ENCODE measurements around the gene SPI1. TPM values are rescaled to one million over a fixed set of nuclear protein-coding genes. Genes with fewer than 3 reads are reported as not detected.
"Not testable (repeated sequence)": the region's sequence is repeated elsewhere in the genome, so short reads cannot be mapped to it uniquely, and the experiment has no call there.

SPI1 gene
- total and polyA plus RNA-seq, 2 donors (not counting 1 experiment from before 2014, with no cell fraction given) = 98.3 to 119 TPM

DNA sequence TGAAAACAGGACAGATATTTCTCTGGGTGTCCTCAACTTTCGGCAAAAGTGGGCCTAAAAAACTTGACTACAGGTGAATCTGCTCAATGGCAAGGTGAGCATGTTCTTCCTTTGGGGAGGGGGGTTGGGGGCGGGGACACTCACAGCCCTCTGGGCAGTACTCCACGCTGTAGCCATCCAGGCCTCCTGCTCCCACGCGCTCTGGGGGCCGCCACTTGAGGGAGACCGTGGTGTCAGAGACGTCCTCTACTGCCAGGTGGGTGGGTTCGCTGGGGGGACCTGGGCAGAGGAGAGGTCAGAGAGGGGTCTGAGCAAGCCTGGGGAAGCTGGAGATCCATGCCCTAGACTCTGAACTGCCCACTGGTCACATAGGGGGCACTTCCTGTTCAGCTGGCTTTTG lies 42.6 kb downstream of the SPI1 start:
- no peak overlapping the region for H3K27ac ChIP-seq (ENCODE audit: low read length in 2 of 2)
- Mint-ChIP-seq H3K27ac (no peak overlapping the region), H3K4me1 (no peaks in the 10 kb centered on the region), H3K4me3 (no peak overlapping the region), H3K9me3 (ENCODE audit: insufficient read depth) (no peaks in the 10 kb centered on the region), H3K27me3 (no peaks in the 10 kb centered on the region)
- H4K20me1 ChIP-seq (ENCODE audit: control insufficient read depth, insufficient read depth, low read length, poor library complexity, severe bottlenecking) = no peaks in the 10 kb centered on the region
- WGBS (ENCODE audit: insufficient coverage) = 88% methylated on average over 9 of the region's 9 CpGs
- no peaks in the 10 kb centered on the region for H3K79me2 ChIP-seq (ENCODE audit: control insufficient read depth, insufficient read depth, low read length)
- no peak for DNase-seq
- H3K9me3 ChIP-seq (ENCODE audit: control extremely low read depth in 1 of 3, control insufficient read depth in 2 of 3, insufficient read depth in 1 of 3, low read length in 2 of 3) = no peaks in the 10 kb centered on the region
- H3K4me1 ChIP-seq (ENCODE audit: control insufficient read depth in 2 of 2, insufficient read depth in 2 of 2, low read length in 2 of 2) = no peaks in the 10 kb centered on the region
- no peak overlapping the region for H2AFZ ChIP-seq (ENCODE audit: insufficient read depth, low read depth, low read length, poor library complexity, severe bottlenecking)
- no peak overlapping the region for H3K4me3 ChIP-seq (ENCODE audit: control extremely low read depth in 1 of 5, extremely low read depth in 1 of 5, insufficient read depth in 1 of 5, low read depth in 2 of 5, low read length in 4 of 5)
- H3K27me3 ChIP-seq (replicated peaks in 1 of 4; ENCODE audit: control extremely low read depth in 1 of 4, control insufficient read depth in 3 of 4, insufficient read depth in 4 of 4, low read length in 3 of 4) = no peaks in the 10 kb centered on the region
- intact Hi-C loops (cut with micrococcal nuclease) = no loop called here
- TF ChIP-seq, protein P1, sequence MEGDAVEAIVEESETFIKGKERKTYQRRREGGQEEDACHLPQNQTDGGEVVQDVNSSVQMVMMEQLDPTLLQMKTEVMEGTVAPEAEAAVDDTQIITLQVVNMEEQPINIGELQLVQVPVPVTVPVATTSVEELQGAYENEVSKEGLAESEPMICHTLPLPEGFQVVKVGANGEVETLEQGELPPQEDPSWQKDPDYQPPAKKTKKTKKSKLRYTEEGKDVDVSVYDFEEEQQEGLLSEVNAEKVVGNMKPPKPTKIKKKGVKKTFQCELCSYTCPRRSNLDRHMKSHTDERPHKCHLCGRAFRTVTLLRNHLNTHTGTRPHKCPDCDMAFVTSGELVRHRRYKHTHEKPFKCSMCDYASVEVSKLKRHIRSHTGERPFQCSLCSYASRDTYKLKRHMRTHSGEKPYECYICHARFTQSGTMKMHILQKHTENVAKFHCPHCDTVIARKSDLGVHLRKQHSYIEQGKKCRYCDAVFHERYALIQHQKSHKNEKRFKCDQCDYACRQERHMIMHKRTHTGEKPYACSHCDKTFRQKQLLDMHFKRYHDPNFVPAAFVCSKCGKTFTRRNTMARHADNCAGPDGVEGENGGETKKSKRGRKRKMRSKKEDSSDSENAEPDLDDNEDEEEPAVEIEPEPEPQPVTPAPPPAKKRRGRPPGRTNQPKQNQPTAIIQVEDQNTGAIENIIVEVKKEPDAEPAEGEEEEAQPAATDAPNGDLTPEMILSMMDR (IDR thresholded peaks at IDR 0.05) = no peak
- no peak for TF ChIP-seq EZH2 (IDR thresholded peaks at IDR 0.05; ENCODE audit: borderline replicate concordance, insufficient read depth, low read depth, low read length, poor library complexity, severe bottlenecking)
- ChIA-PET CTCF (no interaction called here), POLR2A (interaction anchor here (0.5 to 0.6 kb wide), 2 partner anchors 95 to 111 kb away, joined by 3 to 4 read pairs; no protein-coding TSS in a partner anchor)
- H3K36me3 ChIP-seq (replicated peaks in 1 of 2; ENCODE audit: control extremely low read depth in 1 of 2, control insufficient read depth in 1 of 2, extremely low read depth in 1 of 2, insufficient read depth in 2 of 2, low read length in 1 of 2) = peaks cover 0 to 2% of the 10 kb centered on the region in 2 experiments
- H3K4me2 ChIP-seq (replicated peaks; ENCODE audit: low read depth, low read length, poor library complexity, severe bottlenecking) = no peak overlapping the region
- ATAC-seq (ENCODE audit: low read depth) = no peak
- no peak overlapping the region for H3K9ac ChIP-seq (ENCODE audit: low read length)

DNA sequence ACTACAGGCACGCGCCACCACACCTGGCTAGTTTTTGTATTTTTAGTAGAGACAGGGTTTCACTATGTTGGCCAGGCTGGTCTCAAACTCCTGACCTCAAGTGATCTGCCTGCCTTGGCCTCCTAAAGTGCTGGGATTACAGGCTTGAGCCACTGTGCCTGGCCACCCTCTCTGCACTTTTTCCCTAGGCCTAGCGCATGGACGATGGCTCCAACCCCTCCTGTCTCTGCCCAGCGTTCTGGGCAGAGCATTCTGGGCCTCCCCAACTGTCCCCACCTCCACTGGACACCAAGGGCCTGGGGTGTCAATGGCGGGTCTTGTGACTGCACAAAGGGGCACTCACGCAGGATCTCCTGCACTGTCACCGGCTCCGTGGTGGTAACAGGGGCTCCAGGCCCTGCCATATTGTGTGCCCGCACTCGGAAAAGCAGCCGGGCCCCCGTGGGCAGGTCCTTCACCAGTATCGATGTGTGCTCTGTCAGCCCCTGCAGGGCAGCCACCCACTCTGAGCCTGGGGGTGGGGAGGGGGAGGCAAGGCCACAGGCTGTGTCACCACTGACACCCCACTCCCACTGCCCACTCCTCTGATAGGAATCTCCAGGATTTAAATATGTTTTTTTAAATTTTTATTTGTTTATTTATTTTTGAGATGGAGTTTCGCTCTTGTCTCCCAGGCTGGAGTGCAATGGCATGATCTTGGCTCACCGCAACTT lies 43.5 kb downstream of the SPI1 start:
- H3K4me3 ChIP-seq (ENCODE audit: control extremely low read depth in 1 of 5, extremely low read depth in 1 of 5, insufficient read depth in 1 of 5, low read depth in 2 of 5, low read length in 4 of 5); H3K27me3 ChIP-seq (replicated peaks in 1 of 4; ENCODE audit: control extremely low read depth in 1 of 4, control insufficient read depth in 3 of 4, insufficient read depth in 4 of 4, low read length in 3 of 4); H3K27ac Mint-ChIP-seq; H4K20me1 ChIP-seq (ENCODE audit: control insufficient read depth, insufficient read depth, low read length, poor library complexity, severe bottlenecking); H3K9me3 ChIP-seq (ENCODE audit: control extremely low read depth in 1 of 3, control insufficient read depth in 2 of 3, insufficient read depth in 1 of 3, low read length in 2 of 3); H3K4me2 ChIP-seq (replicated peaks; ENCODE audit: low read depth, low read length, poor library complexity, severe bottlenecking); H3K79me2 ChIP-seq (ENCODE audit: control insufficient read depth, insufficient read depth, low read length); H3K9ac ChIP-seq (ENCODE audit: low read length); H2AFZ ChIP-seq (ENCODE audit: insufficient read depth, low read depth, low read length, poor library complexity, severe bottlenecking); H3K4me1 ChIP-seq (ENCODE audit: control insufficient read depth in 2 of 2, insufficient read depth in 2 of 2, low read length in 2 of 2); H3K4me1 Mint-ChIP-seq; H3K27ac ChIP-seq (ENCODE audit: low read length in 2 of 2); DNase-seq; intact Hi-C loops (cut with micrococcal nuclease); H3K27me3 Mint-ChIP-seq; H3K9me3 Mint-ChIP-seq (ENCODE audit: insufficient read depth); ATAC-seq (ENCODE audit: low read depth); H3K4me3 Mint-ChIP-seq: not testable (repeated sequence)
- WGBS (ENCODE audit: insufficient coverage) = 99% methylated on average over 13 of the region's 16 CpGs
- CTCF ChIA-PET = interaction anchor here (0.6 to 0.7 kb wide), 2 partner anchors 32 to 72 kb away, joined by 3 read pairs; no protein-coding TSS in a partner anchor
- H3K36me3 ChIP-seq (replicated peaks in 1 of 2; ENCODE audit: control extremely low read depth in 1 of 2, control insufficient read depth in 1 of 2, extremely low read depth in 1 of 2, insufficient read depth in 2 of 2, low read length in 1 of 2) = peaks cover 0 to 10% of the 10 kb centered on the region in 2 experiments
- POLR2A ChIA-PET = interaction anchor here (0.6 kb wide), 1 partner anchor 96 kb away, joined by 4 read pairs; no protein-coding TSS in a partner anchor

Data from B cell (primary cell).